Natural killer cell (primary cell): ENCODE data around the gene BCHE. TPM values are rescaled to one million over a fixed set of nuclear protein-coding genes. Genes with fewer than 3 reads are reported as not detected.

Source experiments
- ATAC-seq, 3 donors: fragments of 150-1000 bp in 2 of 3; fragments of 200-7000 bp in 1 of 3; cut with Tn5 transposase; 1 replicate in 1 of 3; 2 replicates in 2 of 3; pipeline ENCODE4 v1.10.0; 2021; ENCODE audit warnings: mild to moderate bottlenecking in 2 of 3, moderate library complexity in 2 of 3
- DNase-seq, 2 donors: peaks; one replicate each; pipeline versions ENCODE4 v3.0.0 to v3.0.0-alpha.2; 2013 to 2021; ENCODE audit warnings: mixed read lengths in 1 of 2
- H3K27ac ChIP-seq: one replicate; pipeline ENCODE4 v1.5.1; 2013; ENCODE audit warnings: mild to moderate bottlenecking, low read length
- H3K27me3 ChIP-seq: one replicate; pipeline ENCODE4 v1.6.1; 2013; ENCODE audit warnings: low read length; ENCODE audit not compliant: control insufficient read depth, insufficient read depth
- H3K36me3 ChIP-seq: one replicate; pipeline ENCODE4 v1.6.1; 2013; ENCODE audit warnings: low read length; ENCODE audit not compliant: control insufficient read depth, insufficient read depth
- H3K4me1 ChIP-seq: one replicate; pipeline ENCODE4 v1.6.1; 2013; ENCODE audit warnings: low read length; ENCODE audit not compliant: control insufficient read depth, insufficient read depth
- H3K4me3 ChIP-seq: one replicate; pipeline ENCODE4 v1.5.1; 2013; ENCODE audit warnings: low read length
- H3K9me3 ChIP-seq: one replicate; pipeline ENCODE4 v1.6.1; 2013; ENCODE audit warnings: low read length; ENCODE audit not compliant: control insufficient read depth, insufficient read depth
- H3K27ac Mint-ChIP-seq, 2 donors: one replicate each; pipeline ENCODE4 v1.8.0; 2022; ENCODE audit warnings: mild to moderate bottlenecking in 2 of 2, mixed read lengths in 2 of 2, moderate library complexity in 1 of 2
- H3K27me3 Mint-ChIP-seq, 2 donors: one replicate each; pipeline ENCODE4 v1.8.0; 2022; ENCODE audit warnings: low read depth in 2 of 2, mixed read lengths in 2 of 2
- H3K36me3 Mint-ChIP-seq: one replicate; pipeline ENCODE4 v1.8.0; 2022; ENCODE audit warnings: mixed read lengths
- H3K4me1 Mint-ChIP-seq, 2 donors: one replicate each; pipeline ENCODE4 v1.8.0; 2022; ENCODE audit warnings: mixed read lengths in 2 of 2
- H3K4me3 Mint-ChIP-seq: one replicate; pipeline ENCODE4 v1.8.0; 2022; ENCODE audit warnings: mild to moderate bottlenecking, moderate library complexity, mixed read lengths
- H3K9me3 Mint-ChIP-seq, 2 donors: one replicate each; pipeline ENCODE4 v1.8.0; 2022; ENCODE audit warnings: mixed read lengths in 2 of 2
- CTCF ChIP-seq: fragments of 200-600 bp; IDR thresholded peaks from one replicate; pipeline ENCODE4 v1.8.0; 2022; ENCODE audit warnings: antibody characterized with exemption
- WGBS: methylation state at CpG from one replicate; pipeline ENCODE4 v1.1.7; 2013; ENCODE audit warnings: missing lambda C conversion rate; ENCODE audit not compliant: insufficient coverage; 5-methylcytosine and 5-hydroxymethylcytosine counted together
- intact Hi-C: fragments of 100-400 bp; cut with micrococcal nuclease; formaldehyde crosslinking; loops from one replicate; pipeline ENCODE4 v1.14.2; 2022
- total RNA-seq, 4 donors: library from RNA; stranded (reverse); fragments of 120-200 nt in 1 of 4; gene quantifications; one replicate each; pipeline versions ENCODE4 v1.2.3 to v1.2.4, GENCODE V29; 2013 to 2022

The BCHE gene
- total RNA-seq, 3 donors from 2014 or later (not counting 1 experiment from before 2014, with no cell fraction given), result not detected

GRCh38 chr3:165854696-165855095 lies 17.5 kb upstream of the BCHE start:
- Histone ChIP-seq H3K9me3 (no peaks in the 10 kb centered on the region), H3K27ac (no peak overlapping the region), H3K4me3 (no peak overlapping the region), H3K4me1 (no peaks in the 10 kb centered on the region), H3K27me3 (no peaks in the 10 kb centered on the region), H3K36me3 (no peaks in the 10 kb centered on the region)
- TF ChIP-seq CTCF, result peak; percentile 12
- H3K4me3 Mint-ChIP-seq, result no peak overlapping the region
- no peak for DNase-seq
- intact Hi-C loops, result no loop called here
- H3K36me3 Mint-ChIP-seq, result no peaks in the 10 kb centered on the region
- H3K27me3 Mint-ChIP-seq, result no peaks in the 10 kb centered on the region
- 70% methylated on average over 1 of the region's 1 CpG for WGBS
- peaks cover 0 to 4% of the 10 kb centered on the region in 2 donors for H3K9me3 Mint-ChIP-seq
- ATAC-seq, result no peak
- no peak overlapping the region for H3K27ac Mint-ChIP-seq
- no peaks in the 10 kb centered on the region for H3K4me1 Mint-ChIP-seq

DNA sequence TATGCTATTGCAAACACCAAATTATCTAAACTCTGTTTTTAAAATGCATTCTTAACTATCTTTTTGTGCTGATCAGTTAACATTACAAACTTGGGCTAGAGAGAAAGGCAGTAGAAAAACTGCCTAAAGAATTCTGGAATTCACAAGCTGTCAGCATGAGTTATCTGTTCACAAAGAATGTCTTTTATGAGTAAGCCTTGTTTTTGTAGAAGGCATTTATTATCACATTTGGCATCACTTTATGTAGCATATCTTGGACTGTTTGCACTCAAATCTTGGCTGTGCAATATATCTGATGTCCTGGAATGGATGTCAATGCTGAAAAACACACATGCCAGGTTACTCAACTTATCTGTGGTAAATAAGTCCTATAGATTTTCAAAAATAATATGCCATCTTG lies 15.5 kb upstream of the BCHE start:
- no peak overlapping the region for H3K27ac Mint-ChIP-seq
- H3K4me1 Mint-ChIP-seq, result no peaks in the 10 kb centered on the region
- TF ChIP-seq CTCF, result no peak
- DNase-seq, result no peak
- no peaks in the 10 kb centered on the region for H3K36me3 Mint-ChIP-seq
- Histone ChIP-seq H3K27ac (no peak overlapping the region), H3K9me3 (no peaks in the 10 kb centered on the region), H3K27me3 (no peaks in the 10 kb centered on the region), H3K36me3 (no peaks in the 10 kb centered on the region), H3K4me3 (no peak overlapping the region), H3K4me1 (no peaks in the 10 kb centered on the region)
- ATAC-seq, result no peak
- intact Hi-C loops, result no loop called here
- H3K4me3 Mint-ChIP-seq, result no peak overlapping the region
- peaks cover 0 to 3% of the 10 kb centered on the region in 2 donors for H3K9me3 Mint-ChIP-seq
- no peaks in the 10 kb centered on the region for H3K27me3 Mint-ChIP-seq

DNA sequence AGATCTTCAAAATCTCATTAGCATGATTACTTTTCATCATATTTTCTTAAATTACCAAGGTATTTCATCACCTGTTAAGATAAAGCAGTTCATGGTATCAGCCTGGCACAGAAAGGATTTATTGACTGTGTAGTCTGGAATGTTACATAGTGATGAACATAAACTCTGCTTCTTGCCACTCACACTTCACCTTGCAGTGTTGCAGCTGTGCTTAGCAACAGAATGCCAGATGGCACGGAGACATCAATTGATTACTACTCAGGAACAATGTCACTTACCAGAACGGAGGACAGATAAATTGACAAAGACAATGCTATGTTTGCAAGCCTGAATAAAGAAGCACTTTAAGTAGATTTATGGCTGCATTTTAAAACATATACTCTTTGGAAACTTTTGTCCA lies 15.0 kb upstream of the BCHE start:
- Mint-ChIP-seq H3K36me3 (no peaks in the 10 kb centered on the region), H3K27me3 (no peaks in the 10 kb centered on the region), H3K27ac (no peak overlapping the region), H3K9me3 (peaks cover 0 to 3% of the 10 kb centered on the region in 2 donors), H3K4me3 (no peak overlapping the region), H3K4me1 (no peaks in the 10 kb centered on the region)
- Histone ChIP-seq H3K4me1 (no peaks in the 10 kb centered on the region), H3K27ac (no peak overlapping the region), H3K27me3 (no peaks in the 10 kb centered on the region), H3K9me3 (no peaks in the 10 kb centered on the region), H3K4me3 (no peak overlapping the region), H3K36me3 (no peaks in the 10 kb centered on the region)
- TF ChIP-seq CTCF, result no peak
- no peak for DNase-seq
- WGBS, result 84% methylated on average over 2 of the region's 2 CpGs
- intact Hi-C loops, result no loop called here
- ATAC-seq, result no peak

DNA sequence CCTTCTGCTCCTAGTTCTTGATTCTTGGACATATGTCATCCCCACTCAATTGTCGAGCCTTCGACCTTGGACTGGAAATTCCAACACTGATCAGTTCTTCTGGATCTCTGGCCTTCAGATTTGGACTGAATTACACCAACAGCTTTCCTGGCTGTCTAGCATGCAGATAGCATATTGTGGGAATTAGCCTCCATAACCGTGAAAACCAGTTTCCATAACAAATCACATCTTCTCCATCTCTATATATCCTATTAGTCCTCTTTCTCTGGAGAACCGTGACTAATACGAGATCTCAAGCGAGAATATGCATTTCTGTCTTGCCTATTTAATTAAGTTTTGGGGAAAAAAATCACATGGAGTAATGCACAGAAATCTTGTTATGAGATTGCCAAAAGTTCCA lies 8.8 kb upstream of the BCHE start:
- no peak for ATAC-seq

More for the DNA sequence above, 8.8 kb upstream of the BCHE start:
- Histone ChIP-seq H3K36me3 (no peaks in the 10 kb centered on the region), H3K9me3 (no peaks in the 10 kb centered on the region), H3K4me3 (no peak overlapping the region), H3K27ac (no peak overlapping the region), H3K27me3 (no peaks in the 10 kb centered on the region), H3K4me1 (no peaks in the 10 kb centered on the region)
- no peak overlapping the region for H3K4me3 Mint-ChIP-seq
- H3K27ac Mint-ChIP-seq, result no peak overlapping the region
- peaks cover 6 to 15% of the 10 kb centered on the region in 2 donors for H3K9me3 Mint-ChIP-seq
- no peak for TF ChIP-seq CTCF
- intact Hi-C loops, result no loop called here
- WGBS, result 89% methylated on average over 3 of the region's 6 CpGs
- DNase-seq, result no peak
- no peaks in the 10 kb centered on the region for H3K27me3 Mint-ChIP-seq
- H3K4me1 Mint-ChIP-seq, result no peaks in the 10 kb centered on the region
- H3K36me3 Mint-ChIP-seq, result peaks cover 9% of the 10 kb centered on the region
